Neural progenitor cell (in vitro differentiated cells): ENCODE measurements around the gene RBM27.

Source experiments
- EZH2 ChIP-seq: fragments of 200-600 bp; sonication (generic); IDR thresholded peaks from 2 replicates; pipeline ENCODE4 v1.6.1; 2017; ENCODE audit warnings: antibody characterized with exemption, mild to moderate bottlenecking, moderate library complexity
- EZH2phosphoT487 ChIP-seq: fragments of 200-600 bp; sonication (generic); IDR thresholded peaks from 2 replicates; pipeline ENCODE4 v1.6.1; 2017; ENCODE audit warnings: antibody characterized with exemption
- TF ChIP-seq, protein P1 (sequence below): fragments of 200-600 bp; sonication (generic); IDR thresholded peaks from 2 replicates; pipeline ENCODE4 v1.5.1; 2017; ENCODE audit warnings: antibody characterized with exemption, mild to moderate bottlenecking

DNA sequence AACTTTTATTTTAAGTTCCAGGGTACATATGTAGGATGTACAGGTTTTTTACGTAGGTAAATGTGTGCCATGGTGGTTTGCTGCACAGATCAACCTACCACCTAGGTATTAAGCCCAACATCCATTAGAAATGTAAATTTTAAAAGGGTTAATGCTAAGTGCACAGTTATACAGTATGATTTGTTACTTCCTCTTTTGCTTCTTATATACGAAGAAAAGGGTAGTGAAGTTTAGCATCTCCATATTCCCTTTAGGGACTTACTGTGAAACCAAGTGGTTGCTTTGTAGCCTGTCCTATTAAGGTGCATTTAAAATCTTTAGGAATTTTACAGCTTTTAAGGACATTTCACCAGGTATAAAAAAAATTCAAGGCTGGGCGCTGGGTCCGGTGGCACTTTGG, 46.4 kb downstream of the RBM27 start:
- TF ChIP-seq, protein P1, sequence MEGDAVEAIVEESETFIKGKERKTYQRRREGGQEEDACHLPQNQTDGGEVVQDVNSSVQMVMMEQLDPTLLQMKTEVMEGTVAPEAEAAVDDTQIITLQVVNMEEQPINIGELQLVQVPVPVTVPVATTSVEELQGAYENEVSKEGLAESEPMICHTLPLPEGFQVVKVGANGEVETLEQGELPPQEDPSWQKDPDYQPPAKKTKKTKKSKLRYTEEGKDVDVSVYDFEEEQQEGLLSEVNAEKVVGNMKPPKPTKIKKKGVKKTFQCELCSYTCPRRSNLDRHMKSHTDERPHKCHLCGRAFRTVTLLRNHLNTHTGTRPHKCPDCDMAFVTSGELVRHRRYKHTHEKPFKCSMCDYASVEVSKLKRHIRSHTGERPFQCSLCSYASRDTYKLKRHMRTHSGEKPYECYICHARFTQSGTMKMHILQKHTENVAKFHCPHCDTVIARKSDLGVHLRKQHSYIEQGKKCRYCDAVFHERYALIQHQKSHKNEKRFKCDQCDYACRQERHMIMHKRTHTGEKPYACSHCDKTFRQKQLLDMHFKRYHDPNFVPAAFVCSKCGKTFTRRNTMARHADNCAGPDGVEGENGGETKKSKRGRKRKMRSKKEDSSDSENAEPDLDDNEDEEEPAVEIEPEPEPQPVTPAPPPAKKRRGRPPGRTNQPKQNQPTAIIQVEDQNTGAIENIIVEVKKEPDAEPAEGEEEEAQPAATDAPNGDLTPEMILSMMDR = no peak
- TF ChIP-seq EZH2 (no peak), EZH2phosphoT487 (no peak)
